ENCODE measurements around the gene OSM. TPM values are rescaled to one million over a fixed set of nuclear protein-coding genes. Genes with fewer than 3 reads are reported as not detected.

OSM gene
- total RNA-seq, 1 donor from 2014 or later: not detected

DNA sequence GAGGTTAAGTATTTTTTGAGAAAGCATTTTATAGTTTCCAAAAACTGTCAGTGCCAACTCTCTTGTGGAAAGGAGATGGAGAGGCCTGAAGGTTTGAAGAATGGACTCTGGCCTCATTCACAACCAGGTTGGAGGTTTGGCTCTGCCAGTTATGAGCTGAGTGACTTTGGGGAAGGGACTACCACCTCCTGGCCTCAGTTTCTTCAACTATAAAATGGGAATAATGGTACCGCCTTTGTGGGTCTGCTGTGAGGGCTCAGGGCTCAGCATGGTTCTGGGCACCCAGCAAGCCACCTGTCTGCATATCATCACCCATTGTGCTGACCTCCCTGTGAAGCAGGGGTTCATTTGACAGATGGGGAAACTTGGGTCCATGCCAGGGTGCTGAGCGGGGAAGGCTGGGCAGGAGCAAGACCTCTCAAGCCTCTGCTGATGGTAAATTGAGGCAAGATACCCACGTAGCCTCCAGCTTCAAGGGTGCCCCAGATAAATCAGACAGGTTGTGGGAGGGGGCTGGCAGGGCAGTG, 16.5 kb downstream of the OSM start:
- Mint-ChIP-seq H3K4me3 (no peak overlapping the region), H3K4me1 (peaks cover 50% of the 10 kb centered on the region), H3K27me3 (ENCODE audit: low read depth) (no peaks in the 10 kb centered on the region), H3K27ac (no peak overlapping the region), H3K36me3 (no peaks in the 10 kb centered on the region), H3K9me3 (no peaks in the 10 kb centered on the region)
- TF ChIP-seq, protein P1, sequence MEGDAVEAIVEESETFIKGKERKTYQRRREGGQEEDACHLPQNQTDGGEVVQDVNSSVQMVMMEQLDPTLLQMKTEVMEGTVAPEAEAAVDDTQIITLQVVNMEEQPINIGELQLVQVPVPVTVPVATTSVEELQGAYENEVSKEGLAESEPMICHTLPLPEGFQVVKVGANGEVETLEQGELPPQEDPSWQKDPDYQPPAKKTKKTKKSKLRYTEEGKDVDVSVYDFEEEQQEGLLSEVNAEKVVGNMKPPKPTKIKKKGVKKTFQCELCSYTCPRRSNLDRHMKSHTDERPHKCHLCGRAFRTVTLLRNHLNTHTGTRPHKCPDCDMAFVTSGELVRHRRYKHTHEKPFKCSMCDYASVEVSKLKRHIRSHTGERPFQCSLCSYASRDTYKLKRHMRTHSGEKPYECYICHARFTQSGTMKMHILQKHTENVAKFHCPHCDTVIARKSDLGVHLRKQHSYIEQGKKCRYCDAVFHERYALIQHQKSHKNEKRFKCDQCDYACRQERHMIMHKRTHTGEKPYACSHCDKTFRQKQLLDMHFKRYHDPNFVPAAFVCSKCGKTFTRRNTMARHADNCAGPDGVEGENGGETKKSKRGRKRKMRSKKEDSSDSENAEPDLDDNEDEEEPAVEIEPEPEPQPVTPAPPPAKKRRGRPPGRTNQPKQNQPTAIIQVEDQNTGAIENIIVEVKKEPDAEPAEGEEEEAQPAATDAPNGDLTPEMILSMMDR (IDR thresholded peaks at IDR 0.05; ENCODE audit: unreplicated experiment): no peak
- no peak for DNase-seq (ENCODE audit: low spot score in 2 of 2, unreplicated experiment in 2 of 2)

GRCh38 chr22:30249049-30250038, 17.3 kb downstream of the OSM start:
- Mint-ChIP-seq H3K9me3 (no peaks in the 10 kb centered on the region), H3K36me3 (peaks cover under 1% of the 10 kb centered on the region), H3K27me3 (ENCODE audit: low read depth) (no peaks in the 10 kb centered on the region), H3K4me1 (peaks cover 54% of the 10 kb centered on the region), H3K27ac (peak overlapping the region; percentile 56), H3K4me3 (no peak overlapping the region)
- TF ChIP-seq, protein P1 (IDR thresholded peaks at IDR 0.05; ENCODE audit: unreplicated experiment): no peak
- DNase-seq (ENCODE audit: low spot score in 2 of 2, unreplicated experiment in 2 of 2): no peak

DNA sequence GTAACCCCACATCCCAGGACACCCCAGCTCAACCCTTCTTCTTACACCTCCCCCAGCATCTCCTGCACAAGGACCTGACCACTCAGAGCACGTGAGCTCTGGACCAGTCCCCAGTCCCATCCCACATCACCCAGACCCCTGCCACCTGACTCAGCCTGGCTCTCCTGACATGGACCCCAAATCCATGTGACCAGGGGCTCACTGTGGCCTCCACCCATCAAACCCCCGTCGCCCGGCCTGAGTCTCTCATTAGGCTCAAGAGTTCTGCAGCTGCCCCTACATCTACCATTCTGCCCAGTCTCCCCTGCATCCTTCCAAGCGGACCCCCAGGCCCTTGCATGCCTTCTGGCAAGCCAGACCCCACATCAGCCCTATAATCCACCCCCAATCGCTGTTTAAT, 18.2 kb downstream of the OSM start:
- Mint-ChIP-seq H3K36me3 (peaks cover 6% of the 10 kb centered on the region), H3K27me3 (ENCODE audit: low read depth) (no peaks in the 10 kb centered on the region), H3K9me3 (no peaks in the 10 kb centered on the region), H3K27ac (peak overlapping the region; percentile 10), H3K4me3 (peak overlapping the region; percentile 34), H3K4me1 (peaks cover 54% of the 10 kb centered on the region)
- DNase-seq (ENCODE audit: low spot score in 2 of 2, unreplicated experiment in 2 of 2): no peak
- TF ChIP-seq, protein P1 (IDR thresholded peaks at IDR 0.05; ENCODE audit: unreplicated experiment): no peak

DNA sequence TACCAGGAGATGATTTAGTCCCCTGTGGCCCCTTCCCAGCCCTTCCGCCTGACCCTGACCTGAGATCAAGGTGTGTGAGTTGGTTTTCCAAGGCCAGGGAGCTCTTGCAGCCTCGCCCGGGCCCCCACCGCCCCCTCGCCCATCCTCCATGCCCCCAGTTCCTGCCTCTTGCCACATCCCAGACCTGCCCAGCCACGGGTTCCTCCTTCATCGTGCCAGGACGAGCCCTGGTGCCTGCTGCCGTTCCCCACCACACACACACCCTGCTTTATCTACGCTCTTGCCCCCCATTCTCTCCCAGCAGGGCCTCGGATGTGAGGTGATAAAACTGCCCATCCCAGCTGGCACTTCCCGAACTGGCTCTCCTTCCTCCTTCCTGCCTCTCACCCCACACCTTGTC, 18.7 kb downstream of the OSM start:
- H3K36me3 Mint-ChIP-seq: peaks cover 9% of the 10 kb centered on the region

GRCh38 chr22:30247561-30247960, 19.1 kb downstream of the OSM start:
- peak overlapping the region; percentile 68 for H3K4me3 Mint-ChIP-seq
- TF ChIP-seq, protein P1 (IDR thresholded peaks at IDR 0.05; ENCODE audit: unreplicated experiment): no peak
- no peaks in the 10 kb centered on the region for H3K9me3 Mint-ChIP-seq
- DNase-seq (ENCODE audit: low spot score in 2 of 2, unreplicated experiment in 2 of 2): no peak
- peak overlapping the region; percentile 83 for H3K27ac Mint-ChIP-seq
- peaks cover 47% of the 10 kb centered on the region for H3K4me1 Mint-ChIP-seq
- H3K36me3 Mint-ChIP-seq: peaks cover 12% of the 10 kb centered on the region
- no peaks in the 10 kb centered on the region for H3K27me3 Mint-ChIP-seq (ENCODE audit: low read depth)

More for the DNA sequence above, 18.7 kb downstream of the OSM start:
- Mint-ChIP-seq H3K9me3 (no peaks in the 10 kb centered on the region), H3K27ac (peak overlapping the region; percentile 24), H3K27me3 (ENCODE audit: low read depth) (no peaks in the 10 kb centered on the region), H3K4me1 (peaks cover 51% of the 10 kb centered on the region), H3K4me3 (peak overlapping the region; percentile 34)
- DNase-seq (ENCODE audit: low spot score in 2 of 2, unreplicated experiment in 2 of 2): no peak
- TF ChIP-seq, protein P1 (IDR thresholded peaks at IDR 0.05; ENCODE audit: unreplicated experiment): no peak
